Heart left ventricle (tissue), 16 donors: Measurements from ENCODE around the gene AACS. TPM values are rescaled to one million over a fixed set of nuclear protein-coding genes. Genes with fewer than 3 reads are reported as not detected.

Source experiments
- ATAC-seq, 4 donors: fragments of 200-7000 bp; cut with Tn5 transposase; one replicate each; pipeline ENCODE4 v1.9.1; 2020 to 2022; ENCODE audit warnings: moderate library complexity in 4 of 4, mild to moderate bottlenecking in 3 of 4, moderate number of reproducible peaks in 1 of 4
- DNase-seq, 5 donors: peaks; one replicate each; pipeline ENCODE4 v3.0.0-alpha.2; 2020
- H3K27ac ChIP-seq, 12 donors: fragments of 200-600 bp; sonication (generic) in 4 of 12; one replicate each; pipeline versions ENCODE4 v1.5.0 to v1.8.0; 2016 to 2022; ENCODE audit warnings: mild to moderate bottlenecking in 2 of 12
- H3K27me3 ChIP-seq, 9 donors: fragments of 200-600 bp; sonication (generic) in 2 of 9; one replicate each; pipeline versions ENCODE4 v1.5.1 to v1.8.0; 2016 to 2022; ENCODE audit warnings: mild to moderate bottlenecking in 3 of 9
- H3K36me3 ChIP-seq, 9 donors: fragments of 200-600 bp; sonication (generic) in 2 of 9; one replicate each; pipeline versions ENCODE4 v1.5.0 to v1.8.0; 2018 to 2022; ENCODE audit warnings: mild to moderate bottlenecking in 2 of 9
- H3K4me1 ChIP-seq, 12 donors: fragments of 200-600 bp; sonication (generic) in 4 of 12; one replicate each; pipeline versions ENCODE4 v1.5.0 to v1.8.0; 2016 to 2022; ENCODE audit warnings: mild to moderate bottlenecking in 3 of 12
- H3K4me3 ChIP-seq, 12 donors: fragments of 200-600 bp; sonication (generic) in 4 of 12; one replicate each; pipeline versions ENCODE4 v1.5.0 to v1.8.0; 2017 to 2022; ENCODE audit warnings: mild to moderate bottlenecking in 9 of 12, moderate library complexity in 4 of 12
- H3K9me3 ChIP-seq, 12 donors: fragments of 200-600 bp; sonication (generic) in 4 of 12; one replicate each; pipeline versions ENCODE4 v1.5.0 to v1.8.0; 2016 to 2022; ENCODE audit warnings: mild to moderate bottlenecking in 1 of 12
- POLR2A ChIP-seq, 2 donors: fragments of 450-650 bp; IDR thresholded peaks; one replicate each; pipeline ENCODE4 v1.6.1; 2017; ENCODE audit warnings: antibody characterized with exemption in 2 of 2, mild to moderate bottlenecking in 2 of 2, moderate library complexity in 2 of 2
- WGBS, 4 donors: extraction: QIAGEN DNeasy Blood & Tissue Kit in 2 of 4; methylation state at CpG; one replicate each; pipeline versions ENCODE4 v1.1.5 to v1.1.7; 2013 to 2018; 5-methylcytosine and 5-hydroxymethylcytosine counted together
- intact Hi-C, 10 donors: fragments of 100-400 bp; cut with DNase I; formaldehyde crosslinking; loops; one replicate each; pipeline versions ENCODE4 v1.11.1 to v1.14.2; 2022
- polyA plus RNA-seq, 2 donors: library from polyadenylated mRNA; stranded (reverse); fragments of 200-250 nt; gene quantifications; one replicate each; pipeline ENCODE4 v1.2.3, GENCODE V29; 2013
- total RNA-seq, 9 donors: library from RNA; depleted of rRNA in 2 of 9; stranded (reverse); fragments of >200 nt in 2 of 9; fragmentation: NEBNext Ultra II Directional in 3 of 9; extraction: Animal tissue kit (Norgen Biotek cat#: 25700) in 3 of 9; gene quantifications; one replicate each; pipeline versions ENCODE4 v1.1.0 to v1.2.4, GENCODE V29; 2016 to 2023
- TF ChIP-seq, protein P1 (sequence below), 12 donors: fragments of 200-600 bp; sonication (generic) in 4 of 12; IDR thresholded peaks; one replicate each; pipeline versions ENCODE4 v1.5.0 to v1.8.0; 2018 to 2022; ENCODE audit warnings: antibody characterized with exemption in 12 of 12, mild to moderate bottlenecking in 5 of 12
- donor health status: ischemic (EF 13 %, LVEDD 7.1; RV severe dilation, severe dysfunction).
- donor health status: healthy with polysubstance abuse.
- donor health status: DM: no; HTN: yes; CAD: no.
- donor health status: DM: no; HTN: no; CAD: no.
- donor health status: ischemic (EF 25% LVEDD 6.9; RV normal size, moderate dysfunction).
- donor health status: ischemic (EF 25% LVEDD 5.7; RV mildly dilated, moderate dysfunction).
- donor health status: healthy.
- donor health status: DM: yes; HTN: yes; CAD: no.
- donor health status: ischemic (EF 35%, LVEDD 5.7; RV mildly dilated, moderate dysfunction).
- donor health status: nonischemic (EF 11% LVEDD 7.7; RV severe dilation, severe dysfunction).
- donor health status: DM: yes; HTN: yes; CAD: no.
- donor health status: PGD.
- donor health status: ischemic (EF 29% LVEDD 5.4; RV normal size, mild dysfunction).
- donor health status: nonischemic (EF 23%, LVEDD 6.1; RV moderate dilation, normal function).

AACS gene
- total and polyA plus RNA-seq, 11 donors: 7.4 to 19.3 (median 12.4) TPM

DNA sequence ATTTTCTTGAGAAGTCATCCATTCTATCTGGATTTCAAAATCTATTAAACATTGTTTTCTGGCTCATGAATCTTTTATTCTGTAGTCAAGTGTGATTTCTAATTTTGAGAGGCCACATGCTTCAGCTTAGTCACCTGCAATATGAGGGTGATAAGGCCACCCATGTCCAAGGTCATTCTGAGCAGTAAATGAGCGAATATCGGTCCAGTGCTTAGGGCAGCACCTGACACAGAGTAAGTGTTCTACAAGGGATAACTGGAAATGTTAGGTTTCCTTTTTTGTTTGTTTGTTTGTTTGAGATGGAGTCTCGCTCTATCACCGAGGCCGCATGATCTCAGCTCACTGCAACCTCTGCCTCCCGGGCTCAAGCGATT is 34.2 kb downstream of the AACS start:
- Histone ChIP-seq H3K27ac (no peak overlapping the region), H3K9me3 (no peaks in the 10 kb centered on the region), H3K4me3 (no peak overlapping the region), H3K27me3 (no peaks in the 10 kb centered on the region), H3K4me1 (peaks cover 0 to 15% (median 2%) of the 10 kb centered on the region in 12 donors), H3K36me3 (peaks cover 0 to 23% (median 9%) of the 10 kb centered on the region in 9 donors)
- intact Hi-C loops: loop anchor here in 2 of 10 donors (10.0 kb wide), 2 partner anchors 85 to 305 kb away; partner anchors contain the start of gene TMEM132B (in 1 of the 2)
- 81 to 87% (median 84%) methylated on average over 7 of the region's 7 CpGs for WGBS, 4 donors
- no peak for TF ChIP-seq POLR2A (IDR thresholded peaks at IDR 0.05)
- TF ChIP-seq, protein P1, sequence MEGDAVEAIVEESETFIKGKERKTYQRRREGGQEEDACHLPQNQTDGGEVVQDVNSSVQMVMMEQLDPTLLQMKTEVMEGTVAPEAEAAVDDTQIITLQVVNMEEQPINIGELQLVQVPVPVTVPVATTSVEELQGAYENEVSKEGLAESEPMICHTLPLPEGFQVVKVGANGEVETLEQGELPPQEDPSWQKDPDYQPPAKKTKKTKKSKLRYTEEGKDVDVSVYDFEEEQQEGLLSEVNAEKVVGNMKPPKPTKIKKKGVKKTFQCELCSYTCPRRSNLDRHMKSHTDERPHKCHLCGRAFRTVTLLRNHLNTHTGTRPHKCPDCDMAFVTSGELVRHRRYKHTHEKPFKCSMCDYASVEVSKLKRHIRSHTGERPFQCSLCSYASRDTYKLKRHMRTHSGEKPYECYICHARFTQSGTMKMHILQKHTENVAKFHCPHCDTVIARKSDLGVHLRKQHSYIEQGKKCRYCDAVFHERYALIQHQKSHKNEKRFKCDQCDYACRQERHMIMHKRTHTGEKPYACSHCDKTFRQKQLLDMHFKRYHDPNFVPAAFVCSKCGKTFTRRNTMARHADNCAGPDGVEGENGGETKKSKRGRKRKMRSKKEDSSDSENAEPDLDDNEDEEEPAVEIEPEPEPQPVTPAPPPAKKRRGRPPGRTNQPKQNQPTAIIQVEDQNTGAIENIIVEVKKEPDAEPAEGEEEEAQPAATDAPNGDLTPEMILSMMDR (IDR thresholded peaks at IDR 0.05): no peak
- no peak for ATAC-seq
- no peak for DNase-seq

DNA sequence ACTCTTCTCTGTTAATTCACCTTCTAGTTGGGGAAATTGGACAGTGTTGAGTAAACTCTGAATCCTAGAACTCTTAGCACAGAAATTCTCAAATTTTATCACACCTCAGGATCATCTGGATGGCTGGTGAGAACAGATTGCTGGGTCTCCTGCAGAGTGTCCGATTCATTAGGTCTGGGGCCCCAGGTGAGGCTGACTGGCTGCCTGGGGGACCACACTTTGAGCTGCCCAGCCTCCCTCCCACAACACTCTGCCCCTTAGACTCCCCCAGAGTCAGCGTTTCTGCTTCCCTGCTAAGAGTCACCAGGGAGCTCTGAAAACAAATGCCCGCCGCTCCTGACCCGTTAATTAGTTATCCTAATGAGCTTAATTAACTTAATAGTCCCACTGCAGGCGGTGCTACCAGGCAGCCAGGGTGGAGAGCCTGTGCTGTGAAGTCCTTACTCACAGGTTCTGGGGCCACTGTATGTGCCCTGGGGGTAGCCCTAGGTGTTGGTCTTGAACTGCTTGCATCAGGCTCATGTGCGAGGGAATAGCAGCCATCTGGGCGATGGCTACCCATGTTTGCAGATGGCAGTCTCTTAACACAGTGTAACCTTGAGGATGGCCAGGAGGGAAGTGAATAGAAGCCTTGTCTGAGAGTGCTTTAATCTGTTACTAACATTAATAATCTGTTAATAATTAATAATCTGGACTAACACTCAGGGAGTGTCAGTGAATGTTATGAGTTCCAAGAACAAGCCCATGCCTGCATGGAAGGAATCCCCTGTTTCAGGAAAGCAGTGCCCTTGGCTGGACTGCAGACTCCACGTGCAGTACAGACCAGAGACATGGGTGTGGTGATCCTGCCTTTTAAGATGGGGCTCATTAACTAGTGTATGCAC is 35.6 kb downstream of the AACS start:
- 90 to 92% (median 91%) methylated on average over 8 to 9 of the region's 9 CpGs for WGBS, 4 donors
- Histone ChIP-seq H3K4me3 (no peak overlapping the region), H3K4me1 (peaks cover 0 to 15% (median 2%) of the 10 kb centered on the region in 12 donors), H3K27ac (no peak overlapping the region), H3K36me3 (peaks cover 0 to 27% (median 12%) of the 10 kb centered on the region in 9 donors), H3K9me3 (no peaks in the 10 kb centered on the region), H3K27me3 (no peaks in the 10 kb centered on the region)
- no peak for ATAC-seq
- TF ChIP-seq, protein P1 (IDR thresholded peaks at IDR 0.05): no peak
- TF ChIP-seq POLR2A (IDR thresholded peaks at IDR 0.05): no peak
- no peak for DNase-seq
- intact Hi-C loops: loop anchor here in 1 of 10 donors (10.0 kb wide), 1 partner anchor 84 kb away; the partner anchor contains the start of gene TMEM132B

DNA sequence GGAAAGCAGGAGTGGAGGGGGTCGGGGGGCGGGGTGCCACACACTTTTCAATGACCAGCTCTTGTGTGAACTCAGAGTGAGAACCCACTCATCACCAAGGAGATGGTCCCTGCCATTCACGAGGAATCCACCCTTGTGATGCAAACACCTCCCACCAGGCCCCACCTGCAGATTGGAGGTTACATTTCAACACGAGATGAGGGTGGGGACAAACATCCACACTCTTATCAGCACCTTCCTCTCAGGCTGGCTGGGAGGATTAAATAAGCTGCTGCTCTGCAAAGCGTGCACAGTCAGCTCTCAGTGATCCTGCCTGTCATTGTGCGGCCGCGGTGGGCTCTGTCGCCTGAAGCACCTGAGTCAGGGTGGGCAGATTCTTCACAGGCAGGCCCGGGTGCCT is 39.7 kb downstream of the AACS start:
- no peak for TF ChIP-seq POLR2A (IDR thresholded peaks at IDR 0.05)
- TF ChIP-seq, protein P1 (IDR thresholded peaks at IDR 0.05): no peak
- Histone ChIP-seq H3K4me3 (no peak overlapping the region), H3K36me3 (peaks cover 0 to 56% (median 32%) of the 10 kb centered on the region in 9 donors), H3K9me3 (no peaks in the 10 kb centered on the region), H3K27ac (no peak overlapping the region), H3K27me3 (no peaks in the 10 kb centered on the region), H3K4me1 (no peaks in the 10 kb centered on the region)
- intact Hi-C loops: loop anchor here in 1 of 10 donors (10.0 kb wide), 1 partner anchor 80 kb away; the partner anchor contains the start of gene TMEM132B
- 75 to 89% (median 85%) methylated on average over 8 to 10 of the region's 10 CpGs for WGBS, 4 donors
- DNase-seq (no peak), ATAC-seq (no peak)

DNA sequence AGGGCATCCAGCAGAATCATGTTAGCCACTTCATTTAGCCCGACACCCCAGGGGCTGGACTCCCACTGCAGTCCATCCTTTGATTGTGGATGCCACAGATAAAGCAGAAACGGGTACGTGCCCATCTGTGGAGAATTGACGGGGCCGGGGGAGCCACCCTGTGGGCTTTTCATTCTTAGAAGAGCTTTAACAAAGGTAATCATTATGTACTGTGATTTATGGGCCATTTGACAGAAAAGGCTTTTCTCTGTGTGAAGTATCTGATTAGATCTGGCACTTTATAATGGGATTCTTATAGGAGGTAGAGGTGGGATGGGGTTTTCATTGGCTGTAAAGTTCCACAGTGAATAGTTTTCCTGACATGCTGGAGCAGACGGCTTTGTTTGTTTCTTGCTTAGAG is 40.4 kb downstream of the AACS start:
- Histone ChIP-seq H3K27me3 (no peaks in the 10 kb centered on the region), H3K27ac (no peak overlapping the region), H3K9me3 (no peaks in the 10 kb centered on the region), H3K36me3 (peaks cover 0 to 57% (median 34%) of the 10 kb centered on the region in 9 donors), H3K4me1 (no peaks in the 10 kb centered on the region), H3K4me3 (no peak overlapping the region)
- ATAC-seq (no peak), DNase-seq (no peak)
- 75 to 93% (median 87%) methylated on average over 6 of the region's 6 CpGs for WGBS, 4 donors
- TF ChIP-seq POLR2A (IDR thresholded peaks at IDR 0.05): no peak
- TF ChIP-seq, protein P1 (IDR thresholded peaks at IDR 0.05): no peak
- intact Hi-C loops: loop anchor here in 1 of 10 donors (10.0 kb wide), 1 partner anchor 79 kb away; the partner anchor contains the start of gene TMEM132B
